Skeletal muscle cell (primary cell): Measurements from ENCODE around the gene PDE3B.
"Not testable (repeated sequence)": the region's sequence is repeated elsewhere in the genome, so short reads cannot be mapped to it uniquely, and the experiment has no call there.

ENCODE experiments used
- DNase-seq: peaks from one replicate; pipeline ENCODE4 v3.0.0-alpha.2; 2010; ENCODE audit warnings: low read depth
- H3K4me3 ChIP-seq: 2 replicates; pipeline ENCODE4 v1.5.1; 2011; ENCODE audit warnings: low read depth, mild to moderate bottlenecking, control low read depth, low read length, moderate library complexity

Gene PDE3B

GRCh38 chr11:14725150-14725549 lies 81.5 kb downstream of the PDE3B start:
- H3K4me3 ChIP-seq = no peak overlapping the region
- DNase-seq = no peak

- DNase-seq = no peak
- H3K4me3 ChIP-seq = no peak overlapping the region
These were observed 83.6 kb downstream of the PDE3B start for GRCh38 chr11:14727215-14727614.

GRCh38 chr11:14727746-14728145 lies 84.1 kb downstream of the PDE3B start:
- DNase-seq = no peak
- no peak overlapping the region for H3K4me3 ChIP-seq

GRCh38 chr11:14740539-14740938 lies 96.9 kb downstream of the PDE3B start:
- not testable (repeated sequence) for H3K4me3 ChIP-seq, DNase-seq

- H3K4me3 ChIP-seq = no peak overlapping the region
- no peak for DNase-seq
These were observed 97.6 kb downstream of the PDE3B start for GRCh38 chr11:14741195-14741594.

- no peak overlapping the region for H3K4me3 ChIP-seq
- no peak for DNase-seq
These were observed 99.4 kb downstream of the PDE3B start for GRCh38 chr11:14742849-14743559.

GRCh38 chr11:14743667-14744066 lies 100.1 kb downstream of the PDE3B start:
- DNase-seq, H3K4me3 ChIP-seq: not testable (repeated sequence)

- H3K4me3 ChIP-seq = no peak overlapping the region
- DNase-seq = no peak
These were observed 103.3 kb downstream of the PDE3B start for GRCh38 chr11:14746857-14747395.

GRCh38 chr11:14748090-14748489 lies 104.5 kb downstream of the PDE3B start:
- DNase-seq = no peak
- H3K4me3 ChIP-seq = no peak overlapping the region

- H3K4me3 ChIP-seq = no peak overlapping the region
- no peak for DNase-seq
These were observed 107.3 kb downstream of the PDE3B start for GRCh38 chr11:14750911-14751310.

- DNase-seq = no peak
These were observed 108.4 kb downstream of the PDE3B start for GRCh38 chr11:14751975-14752407.

GRCh38 chr11:14755140-14755539 lies 111.5 kb downstream of the PDE3B start:
- no peak for DNase-seq
- H3K4me3 ChIP-seq = no peak overlapping the region

More at GRCh38 chr11:14751975-14752407, 108.4 kb downstream of the PDE3B start:
- H3K4me3 ChIP-seq = no peak overlapping the region

GRCh38 chr11:14756349-14756748 lies 112.7 kb downstream of the PDE3B start:
- no peak overlapping the region for H3K4me3 ChIP-seq
- DNase-seq = no peak

GRCh38 chr11:14759300-14760012 lies 115.9 kb downstream of the PDE3B start:
- not testable (repeated sequence) for DNase-seq, H3K4me3 ChIP-seq

- no peak overlapping the region for H3K4me3 ChIP-seq
- DNase-seq = no peak
These were observed 120.6 kb downstream of the PDE3B start for GRCh38 chr11:14764179-14764578.

GRCh38 chr11:14764579-14765527 lies 121.2 kb downstream of the PDE3B start:
- H3K4me3 ChIP-seq = no peak overlapping the region

GRCh38 chr11:14766585-14766984 lies 123.0 kb downstream of the PDE3B start:
- H3K4me3 ChIP-seq = no peak overlapping the region
- DNase-seq = no peak

More at GRCh38 chr11:14764579-14765527, 121.2 kb downstream of the PDE3B start:
- DNase-seq = no peak

GRCh38 chr11:14768526-14769188 lies 125.1 kb downstream of the PDE3B start:
- DNase-seq = no peak

GRCh38 chr11:14773755-14774154 lies 130.2 kb downstream of the PDE3B start:
- no peak overlapping the region for H3K4me3 ChIP-seq
- DNase-seq = peak; percentile 15

More at GRCh38 chr11:14768526-14769188, 125.1 kb downstream of the PDE3B start:
- H3K4me3 ChIP-seq = no peak overlapping the region
